IgD-negative memory B cell (primary cell): Measurements from ENCODE around the gene SLC25A25. TPM values are rescaled to one million over a fixed set of nuclear protein-coding genes. Genes with fewer than 3 reads are reported as not detected.

Experiments used
- H3K27ac Mint-ChIP-seq, 3 donors: one replicate each; pipeline ENCODE4 v1.8.0; 2020 to 2022; ENCODE audit warnings: mild to moderate bottlenecking in 3 of 3, mixed read lengths in 3 of 3, moderate library complexity in 1 of 3
- H3K27me3 Mint-ChIP-seq: one replicate; pipeline ENCODE4 v1.8.0; 2021; ENCODE audit warnings: mixed read lengths
- H3K36me3 Mint-ChIP-seq: one replicate; pipeline ENCODE4 v1.8.0; 2020; ENCODE audit warnings: mild to moderate bottlenecking, mixed read lengths
- H3K4me1 Mint-ChIP-seq, 3 donors: one replicate each; pipeline ENCODE4 v1.8.0; 2020 to 2022; ENCODE audit warnings: mixed read lengths in 3 of 3, mild to moderate bottlenecking in 1 of 3
- H3K4me3 Mint-ChIP-seq, 4 donors: one replicate each; pipeline ENCODE4 v1.8.0; 2020 to 2022; ENCODE audit warnings: mild to moderate bottlenecking in 4 of 4, mixed read lengths in 4 of 4, moderate library complexity in 3 of 4
- H3K9me3 Mint-ChIP-seq, 3 donors: one replicate each; pipeline ENCODE4 v1.8.0; 2020 to 2021; ENCODE audit warnings: mixed read lengths in 3 of 3, mild to moderate bottlenecking in 1 of 3
- polyA plus RNA-seq: library from polyadenylated mRNA; unstranded; fragments of 300-500 nt; fragmentation: Illumina TruSeq; gene quantifications from one replicate; pipeline ENCODE4 v1.2.3, GENCODE V29; 2021

SLC25A25 gene
- polyA plus RNA-seq, 1 donor from 2014 or later: 7.4 TPM

GRCh38 chr9:128077847-128078503 lies 9.9 kb downstream of the SLC25A25 start:
- H3K27me3 Mint-ChIP-seq: no peaks in the 10 kb centered on the region
- peaks cover 12 to 34% (median 24%) of the 10 kb centered on the region in 3 donors for H3K4me1 Mint-ChIP-seq
- peak overlapping the region in 1 of 4 donors; percentile 52 for H3K4me3 Mint-ChIP-seq
- H3K27ac Mint-ChIP-seq: peak overlapping the region in 1 of 3 donors; percentile 58
- H3K36me3 Mint-ChIP-seq: no peaks in the 10 kb centered on the region
- H3K9me3 Mint-ChIP-seq: no peaks in the 10 kb centered on the region

- Mint-ChIP-seq H3K9me3 (no peaks in the 10 kb centered on the region), H3K27ac (peak overlapping the region in 1 of 3 donors; percentile 58), H3K36me3 (no peaks in the 10 kb centered on the region), H3K4me3 (peak overlapping the region in 2 of 4 donors; percentile 52 to 60), H3K27me3 (no peaks in the 10 kb centered on the region), H3K4me1 (peaks cover 5 to 30% (median 19%) of the 10 kb centered on the region in 3 donors)
Observed at GRCh38 chr9:128078504-128079434, 10.7 kb downstream of the SLC25A25 start.

- peaks cover 7 to 26% (median 23%) of the 10 kb centered on the region in 3 donors for H3K4me1 Mint-ChIP-seq
- H3K27ac Mint-ChIP-seq: no peak overlapping the region
- H3K27me3 Mint-ChIP-seq: no peaks in the 10 kb centered on the region
- H3K4me3 Mint-ChIP-seq: no peak overlapping the region
- no peaks in the 10 kb centered on the region for H3K9me3 Mint-ChIP-seq
- H3K36me3 Mint-ChIP-seq: no peaks in the 10 kb centered on the region
Observed at GRCh38 chr9:128080206-128080605, 12.2 kb downstream of the SLC25A25 start.

GRCh38 chr9:128081056-128081455 lies 13.0 kb downstream of the SLC25A25 start:
- H3K4me3 Mint-ChIP-seq: peak overlapping the region in 1 of 4 donors; percentile 47
- H3K36me3 Mint-ChIP-seq: no peaks in the 10 kb centered on the region
- H3K27ac Mint-ChIP-seq: no peak overlapping the region
- peaks cover 7 to 26% (median 23%) of the 10 kb centered on the region in 3 donors for H3K4me1 Mint-ChIP-seq
- H3K27me3 Mint-ChIP-seq: no peaks in the 10 kb centered on the region
- H3K9me3 Mint-ChIP-seq: no peaks in the 10 kb centered on the region

- H3K9me3 Mint-ChIP-seq: no peaks in the 10 kb centered on the region
- H3K27me3 Mint-ChIP-seq: no peaks in the 10 kb centered on the region
- H3K36me3 Mint-ChIP-seq: no peaks in the 10 kb centered on the region
- no peak overlapping the region for H3K4me3 Mint-ChIP-seq
- peak overlapping the region in 1 of 3 donors; percentile 16 for H3K27ac Mint-ChIP-seq
- peaks cover 7 to 26% (median 23%) of the 10 kb centered on the region in 3 donors for H3K4me1 Mint-ChIP-seq
Observed at GRCh38 chr9:128082151-128082550, 14.1 kb downstream of the SLC25A25 start.

GRCh38 chr9:128084746-128085145 lies 16.7 kb downstream of the SLC25A25 start:
- Mint-ChIP-seq H3K4me1 (peaks cover 4 to 19% (median 17%) of the 10 kb centered on the region in 3 donors), H3K27ac (no peak overlapping the region), H3K4me3 (no peak overlapping the region), H3K27me3 (no peaks in the 10 kb centered on the region), H3K9me3 (no peaks in the 10 kb centered on the region), H3K36me3 (no peaks in the 10 kb centered on the region)

- H3K27ac Mint-ChIP-seq: no peak overlapping the region
- no peaks in the 10 kb centered on the region for H3K36me3 Mint-ChIP-seq
- peaks cover 4 to 19% (median 13%) of the 10 kb centered on the region in 3 donors for H3K4me1 Mint-ChIP-seq
- H3K27me3 Mint-ChIP-seq: no peaks in the 10 kb centered on the region
- no peaks in the 10 kb centered on the region for H3K9me3 Mint-ChIP-seq
- H3K4me3 Mint-ChIP-seq: no peak overlapping the region
Observed at GRCh38 chr9:128085943-128086342, 17.9 kb downstream of the SLC25A25 start.

GRCh38 chr9:128087262-128087661 lies 19.2 kb downstream of the SLC25A25 start:
- Mint-ChIP-seq H3K9me3 (no peaks in the 10 kb centered on the region), H3K27ac (no peak overlapping the region), H3K36me3 (peaks cover 2% of the 10 kb centered on the region), H3K4me1 (peaks cover 8 to 13% (median 11%) of the 10 kb centered on the region in 3 donors), H3K4me3 (no peak overlapping the region), H3K27me3 (no peaks in the 10 kb centered on the region)

- no peak overlapping the region for H3K4me3 Mint-ChIP-seq
- H3K9me3 Mint-ChIP-seq: no peaks in the 10 kb centered on the region
- H3K36me3 Mint-ChIP-seq: peaks cover 2% of the 10 kb centered on the region
- H3K27me3 Mint-ChIP-seq: no peaks in the 10 kb centered on the region
- peaks cover 16 to 21% (median 18%) of the 10 kb centered on the region in 3 donors for H3K4me1 Mint-ChIP-seq
- peak overlapping the region in 1 of 3 donors; percentile 19 for H3K27ac Mint-ChIP-seq
Observed at GRCh38 chr9:128088253-128088945, 20.4 kb downstream of the SLC25A25 start.

- no peaks in the 10 kb centered on the region for H3K27me3 Mint-ChIP-seq
- no peak overlapping the region for H3K27ac Mint-ChIP-seq
- peaks cover 18 to 23% (median 20%) of the 10 kb centered on the region in 3 donors for H3K4me1 Mint-ChIP-seq
- H3K4me3 Mint-ChIP-seq: no peak overlapping the region
- peaks cover 2% of the 10 kb centered on the region for H3K36me3 Mint-ChIP-seq
- no peaks in the 10 kb centered on the region for H3K9me3 Mint-ChIP-seq
Observed at GRCh38 chr9:128089299-128089698, 21.3 kb downstream of the SLC25A25 start.

- H3K4me3 Mint-ChIP-seq: no peak overlapping the region
Observed at GRCh38 chr9:128091144-128091543, 23.1 kb downstream of the SLC25A25 start.

GRCh38 chr9:128091571-128091970 lies 23.5 kb downstream of the SLC25A25 start:
- Mint-ChIP-seq H3K27ac (peak overlapping the region in 2 of 3 donors; percentile 60 to 78), H3K27me3 (no peaks in the 10 kb centered on the region), H3K4me1 (peaks cover 23 to 28% (median 26%) of the 10 kb centered on the region in 3 donors), H3K9me3 (no peaks in the 10 kb centered on the region), H3K4me3 (no peak overlapping the region), H3K36me3 (peaks cover 2% of the 10 kb centered on the region)

More at GRCh38 chr9:128091144-128091543, 23.1 kb downstream of the SLC25A25 start:
- H3K27ac Mint-ChIP-seq: no peak overlapping the region
- H3K36me3 Mint-ChIP-seq: peaks cover 2% of the 10 kb centered on the region
- H3K4me1 Mint-ChIP-seq: peaks cover 23 to 28% (median 26%) of the 10 kb centered on the region in 3 donors
- no peaks in the 10 kb centered on the region for H3K27me3 Mint-ChIP-seq
- no peaks in the 10 kb centered on the region for H3K9me3 Mint-ChIP-seq

- peak overlapping the region in 2 of 4 donors; percentile 27 to 90 for H3K4me3 Mint-ChIP-seq
- peak overlapping the region; percentile 95 to 99 (median 99) for H3K27ac Mint-ChIP-seq
Observed at GRCh38 chr9:128092199-128092977, 24.4 kb downstream of the SLC25A25 start.

GRCh38 chr9:128093011-128093410 lies 25.0 kb downstream of the SLC25A25 start:
- Mint-ChIP-seq H3K4me3 (peak overlapping the region; percentile 11 to 90 (median 26)), H3K4me1 (peaks cover 17 to 26% (median 21%) of the 10 kb centered on the region in 3 donors)

More at GRCh38 chr9:128092199-128092977, 24.4 kb downstream of the SLC25A25 start:
- H3K36me3 Mint-ChIP-seq: peaks cover 2% of the 10 kb centered on the region
- no peaks in the 10 kb centered on the region for H3K27me3 Mint-ChIP-seq
- no peaks in the 10 kb centered on the region for H3K9me3 Mint-ChIP-seq
- H3K4me1 Mint-ChIP-seq: peaks cover 21 to 28% (median 25%) of the 10 kb centered on the region in 3 donors

More at GRCh38 chr9:128093011-128093410, 25.0 kb downstream of the SLC25A25 start:
- Mint-ChIP-seq H3K36me3 (peaks cover 2% of the 10 kb centered on the region), H3K27me3 (no peaks in the 10 kb centered on the region), H3K9me3 (no peaks in the 10 kb centered on the region), H3K27ac (peak overlapping the region; percentile 95 to 99 (median 99))
